ENCODE data around the gene GNAI3.

Gene GNAI3

GRCh38 chr1:109514846-109515245 is 33.6 kb upstream of the GNAI3 start:
- TF ChIP-seq CTCF (IDR thresholded peaks at IDR 0.05; ENCODE audit: insufficient read depth, missing control alignments): no peak
- FAIRE-seq (no peak), DNase-seq (ENCODE audit: insufficient read length, low spot score) (no peak)

GRCh38 chr1:109516872-109517271 is 31.5 kb upstream of the GNAI3 start:
- no peak for TF ChIP-seq CTCF (IDR thresholded peaks at IDR 0.05; ENCODE audit: insufficient read depth, missing control alignments)
- FAIRE-seq (no peak), DNase-seq (ENCODE audit: insufficient read length, low spot score) (no peak)

- TF ChIP-seq CTCF (IDR thresholded peaks at IDR 0.05; ENCODE audit: insufficient read depth, missing control alignments): no peak
- no peak for DNase-seq (ENCODE audit: insufficient read length, low spot score)
- no peak for FAIRE-seq
Observed at GRCh38 chr1:109517337-109517736, 31.1 kb upstream of the GNAI3 start.

- DNase-seq (ENCODE audit: insufficient read length, low spot score): no peak
- FAIRE-seq: no peak
- TF ChIP-seq CTCF (IDR thresholded peaks at IDR 0.05; ENCODE audit: insufficient read depth, missing control alignments): no peak
Observed at GRCh38 chr1:109521002-109521951, 27.1 kb upstream of the GNAI3 start.

GRCh38 chr1:109522026-109522425 is 26.4 kb upstream of the GNAI3 start:
- FAIRE-seq (no peak), DNase-seq (ENCODE audit: insufficient read length, low spot score) (no peak)

GRCh38 chr1:109523706-109524105 is 24.7 kb upstream of the GNAI3 start:
- FAIRE-seq: no peak
- no peak for TF ChIP-seq CTCF (IDR thresholded peaks at IDR 0.05; ENCODE audit: insufficient read depth, missing control alignments)
- DNase-seq (ENCODE audit: insufficient read length, low spot score): no peak

More at GRCh38 chr1:109522026-109522425, 26.4 kb upstream of the GNAI3 start:
- no peak for TF ChIP-seq CTCF (IDR thresholded peaks at IDR 0.05; ENCODE audit: insufficient read depth, missing control alignments)

Measured in D721Med (cell line).